GM18517 (cell line): Measurements from ENCODE around the gene THSD7B.

Experiments
- ATAC-seq: cut with Tn5 transposase; IDR thresholded peaks from one replicate; pipeline ENCODE4 v1.9.1; 2021; ENCODE audit warnings: mild to moderate bottlenecking, moderate library complexity; ENCODE audit not compliant: unreplicated experiment

THSD7B gene

GRCh38 chr2:137345994-137346393 lies 580.6 kb downstream of the THSD7B start:
- no peak for ATAC-seq

GRCh38 chr2:137348301-137348700 lies 583.0 kb downstream of the THSD7B start:
- ATAC-seq: no peak

DNA sequence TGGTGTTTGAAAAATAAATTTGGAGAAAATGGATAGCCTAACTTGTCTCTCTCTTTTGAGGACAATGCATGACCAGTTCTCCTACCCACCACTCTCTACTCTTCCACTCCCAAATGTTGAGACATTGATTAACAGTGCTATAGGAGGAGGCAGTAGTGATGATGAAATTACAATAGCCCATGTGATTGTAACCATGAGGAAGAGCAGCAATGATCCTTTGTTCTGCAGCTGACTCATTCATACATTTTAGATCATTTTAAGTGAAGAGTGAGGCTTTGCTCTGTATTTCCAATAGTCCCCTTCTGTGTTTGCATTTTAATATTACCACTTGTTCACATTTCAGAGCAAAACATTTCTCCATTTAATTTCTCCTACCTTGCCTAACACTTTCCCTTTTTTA lies 592.3 kb downstream of the THSD7B start:
- ATAC-seq: no peak

DNA sequence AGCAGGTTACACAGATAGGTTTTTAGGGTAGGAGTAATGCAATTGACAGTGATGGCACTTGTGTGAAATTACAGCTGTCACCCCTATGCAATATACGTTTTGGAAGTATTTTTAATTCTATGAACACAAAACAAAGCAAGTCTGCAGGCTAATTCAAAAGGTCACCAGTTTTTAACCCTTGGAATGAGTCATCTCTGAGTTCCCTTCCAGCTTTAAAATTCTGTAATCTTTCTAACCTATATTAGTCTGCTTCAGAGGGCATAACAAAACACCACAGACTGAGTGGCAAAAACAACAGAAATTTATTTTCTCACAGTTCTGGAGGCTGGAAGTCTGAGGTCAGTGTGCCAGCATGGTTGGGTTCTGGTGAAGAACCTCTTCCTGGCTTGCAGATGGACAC lies 602.0 kb downstream of the THSD7B start:
- ATAC-seq: no peak

DNA sequence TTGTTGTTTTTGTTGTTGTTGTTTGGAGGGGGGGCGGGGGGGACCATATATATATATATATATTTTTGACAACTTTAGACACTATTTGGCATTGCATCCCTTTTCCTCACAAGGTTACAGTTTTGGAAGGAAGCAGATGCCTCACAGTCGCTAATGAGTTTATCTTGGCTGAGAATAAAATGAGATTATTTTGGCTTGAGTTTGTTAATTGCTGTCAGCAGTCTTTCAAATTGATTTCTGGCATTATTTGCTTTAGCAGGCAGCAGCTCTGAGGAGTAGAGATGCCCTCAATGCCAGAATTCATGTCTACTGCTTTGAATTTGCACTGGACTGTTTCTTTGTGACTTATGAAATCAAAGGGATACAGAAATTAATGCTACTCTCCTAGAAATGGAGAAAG lies 603.8 kb downstream of the THSD7B start:
- no peak for ATAC-seq

GRCh38 chr2:137379186-137379585 lies 613.8 kb downstream of the THSD7B start:
- no peak for ATAC-seq

DNA sequence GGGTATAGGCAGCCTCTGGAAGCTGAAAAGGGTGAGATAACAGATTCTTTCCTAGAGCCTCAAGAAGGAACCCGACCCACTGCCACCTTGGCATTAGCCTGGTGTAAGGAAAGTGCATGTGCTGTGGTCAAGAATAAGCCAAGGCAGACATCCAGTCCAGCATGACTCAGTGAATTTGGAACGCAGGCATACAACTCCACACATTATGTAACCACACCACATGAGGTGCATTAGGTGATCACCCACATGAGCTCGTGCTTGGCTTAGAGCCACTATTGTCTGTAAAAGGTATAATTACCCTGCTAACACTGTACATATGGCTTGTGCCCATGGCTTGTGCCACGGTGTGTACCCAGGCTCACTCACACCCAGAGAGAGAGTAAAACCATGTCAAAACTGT lies 615.3 kb downstream of the THSD7B start:
- ATAC-seq: no peak

DNA sequence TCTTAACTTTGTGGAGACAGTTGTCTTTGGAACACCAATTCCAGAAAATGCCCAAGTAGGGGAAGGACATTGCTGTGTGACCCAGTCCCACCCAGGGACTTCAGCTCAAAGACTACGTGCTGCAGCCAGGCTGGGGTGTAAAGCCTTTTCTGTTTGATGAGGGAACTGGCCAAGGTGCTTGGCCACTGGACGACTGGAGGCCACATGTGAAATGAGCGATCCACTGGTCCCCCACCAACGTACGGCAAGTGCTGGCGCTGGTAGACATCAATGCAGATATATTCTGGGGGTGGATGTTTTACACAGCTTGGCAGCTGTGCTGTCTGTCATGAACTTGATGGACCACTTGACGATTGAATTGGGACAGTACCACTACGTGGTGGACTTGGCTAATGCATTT lies 616.4 kb downstream of the THSD7B start:
- ATAC-seq: no peak

DNA sequence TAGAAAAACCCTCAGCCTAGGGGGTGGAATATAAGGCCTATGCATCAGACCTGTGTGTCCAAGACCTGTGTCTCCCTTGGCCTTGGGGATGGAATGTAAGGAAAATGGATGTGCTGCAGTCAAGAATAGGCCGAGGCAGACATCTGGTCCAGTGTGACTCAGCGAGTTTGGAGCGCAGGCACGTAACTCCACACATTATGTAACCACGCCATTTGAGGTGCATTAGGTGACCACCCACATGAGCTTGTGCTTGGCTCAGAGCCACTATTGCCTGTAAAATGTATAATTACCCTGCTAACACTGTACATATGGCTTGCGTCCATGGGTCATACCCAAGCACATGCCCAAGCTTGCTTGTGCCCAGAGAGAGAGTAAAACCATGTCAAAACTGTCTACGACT lies 618.0 kb downstream of the THSD7B start:
- ATAC-seq: no peak

GRCh38 chr2:137387044-137387443 lies 621.7 kb downstream of the THSD7B start:
- no peak for ATAC-seq

DNA sequence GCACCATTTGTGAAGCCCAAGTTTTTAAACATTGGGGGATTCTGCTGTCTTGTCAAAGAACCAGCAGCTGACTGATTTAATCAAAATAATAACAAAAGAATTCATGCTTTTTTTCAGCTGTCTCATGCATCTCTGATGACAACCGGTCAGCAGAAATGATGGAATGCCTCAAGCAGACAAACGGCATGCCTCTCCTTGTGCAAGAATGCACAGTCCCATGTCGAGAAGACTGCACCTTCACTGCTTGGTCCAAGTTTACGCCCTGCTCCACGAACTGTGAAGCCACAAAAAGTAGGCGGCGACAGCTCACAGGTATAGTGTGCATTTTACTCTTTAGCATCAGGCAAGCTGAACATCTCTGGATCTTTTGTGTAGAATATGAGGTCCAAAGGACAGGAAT lies 640.2 kb downstream of the THSD7B start:
- ATAC-seq: no peak

GRCh38 chr2:137411585-137411984 lies 646.2 kb downstream of the THSD7B start:
- no peak for ATAC-seq

DNA sequence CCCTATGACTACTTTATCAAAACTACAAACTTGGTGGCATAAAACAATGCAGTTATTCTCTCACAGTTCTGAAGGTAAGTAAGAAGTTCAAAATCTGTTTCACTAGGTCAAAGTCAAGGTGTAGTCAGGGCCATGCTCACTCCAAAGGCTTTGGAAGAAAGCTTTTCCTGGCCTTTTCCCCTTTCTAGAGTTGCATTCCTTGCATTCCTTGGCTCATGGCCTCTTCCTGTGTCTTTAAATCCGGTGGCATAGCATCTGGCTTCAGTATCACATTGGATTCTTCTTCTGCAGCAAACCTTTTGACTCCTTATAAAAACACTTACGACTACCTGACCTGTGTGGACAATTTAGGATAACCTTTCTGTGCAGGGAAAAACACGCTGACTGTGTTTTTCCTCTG lies 655.4 kb downstream of the THSD7B start:
- ATAC-seq: no peak

GRCh38 chr2:137435162-137435561 lies 669.8 kb downstream of the THSD7B start:
- ATAC-seq: no peak

- no peak for ATAC-seq
Observed at GRCh38 chr2:137437386-137437785, 672.0 kb downstream of the THSD7B start.

DNA sequence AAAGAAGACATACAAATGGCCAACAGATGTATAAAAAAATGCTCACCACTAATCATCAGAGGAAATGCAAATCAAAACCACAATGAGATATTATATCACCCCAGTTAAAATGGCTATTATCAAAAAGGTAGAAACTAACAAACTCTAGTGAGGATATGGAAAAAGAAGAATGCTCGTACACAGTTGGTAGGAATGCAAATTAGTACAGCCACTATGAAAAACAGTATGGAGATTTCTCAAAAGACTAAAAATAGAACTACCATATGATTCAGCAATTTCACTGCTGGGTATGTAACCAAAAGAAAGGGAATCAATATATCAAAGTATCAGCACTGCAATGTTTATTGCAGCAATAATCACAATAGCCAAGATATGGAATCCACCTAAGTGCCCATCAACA lies 679.6 kb downstream of the THSD7B start:
- no peak for ATAC-seq

DNA sequence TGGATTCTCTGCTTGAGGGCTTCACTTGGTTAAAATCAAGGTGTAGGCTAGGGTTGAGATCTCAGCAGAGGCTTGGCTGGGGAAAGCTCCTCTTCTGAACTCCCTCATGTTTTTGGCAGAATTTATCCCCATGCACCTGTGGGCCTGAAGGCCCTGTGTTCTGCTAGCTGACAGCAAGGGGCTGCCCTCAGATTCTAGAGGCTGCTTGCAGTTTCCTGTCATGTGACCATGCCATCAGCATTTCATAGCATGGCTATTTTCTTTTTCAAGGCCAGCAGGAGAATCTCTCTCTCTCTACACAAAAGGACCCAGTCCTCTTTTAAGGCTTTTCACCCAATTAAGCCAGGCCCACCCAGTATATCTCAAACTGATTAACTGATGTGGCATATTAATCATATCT lies 684.1 kb downstream of the THSD7B start:
- no peak for ATAC-seq

GRCh38 chr2:137454886-137455285 lies 689.5 kb downstream of the THSD7B start:
- no peak for ATAC-seq

GRCh38 chr2:137467246-137467862 lies 702.0 kb downstream of the THSD7B start:
- ATAC-seq: peak; percentile 90

DNA sequence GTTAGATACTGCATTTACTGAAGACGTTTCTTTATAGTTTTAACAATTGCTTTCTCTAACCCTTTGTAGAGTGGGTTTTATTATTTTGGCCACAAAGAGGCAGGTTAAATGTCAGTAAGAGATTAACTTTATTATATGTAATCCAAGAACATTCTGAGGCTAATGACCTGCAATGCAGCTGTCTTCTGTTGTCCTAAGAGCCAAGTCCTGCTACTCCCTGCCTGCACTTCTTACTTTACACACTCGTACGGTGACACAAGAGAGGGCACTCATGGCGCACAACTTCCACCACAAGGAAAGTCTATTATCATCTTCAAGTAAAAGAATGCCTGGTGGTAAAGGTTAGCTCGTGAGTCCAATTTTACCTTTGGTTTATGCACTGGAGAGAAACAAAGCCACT lies 727.9 kb downstream of the THSD7B start:
- ATAC-seq: no peak

DNA sequence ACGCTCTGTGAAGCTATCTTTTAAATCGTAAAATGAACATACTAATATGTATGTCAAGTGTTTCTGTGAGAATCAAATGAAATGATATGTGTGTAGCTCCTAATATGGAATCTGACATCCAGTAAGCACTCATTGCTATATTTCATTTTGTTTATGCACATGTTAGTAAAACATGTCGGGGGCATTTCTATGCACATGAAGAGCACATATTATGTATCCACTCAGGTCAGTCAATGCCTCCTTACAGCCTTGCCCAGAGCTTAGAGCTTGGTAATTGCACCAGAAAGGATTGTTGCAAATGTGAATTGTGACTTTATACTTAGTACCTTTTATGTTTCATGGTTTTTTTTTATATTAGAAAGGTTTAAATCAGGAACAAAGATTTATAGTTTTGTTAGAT lies 735.3 kb downstream of the THSD7B start:
- ATAC-seq: no peak

GRCh38 chr2:137507237-137507636 lies 741.9 kb downstream of the THSD7B start:
- no peak for ATAC-seq

DNA sequence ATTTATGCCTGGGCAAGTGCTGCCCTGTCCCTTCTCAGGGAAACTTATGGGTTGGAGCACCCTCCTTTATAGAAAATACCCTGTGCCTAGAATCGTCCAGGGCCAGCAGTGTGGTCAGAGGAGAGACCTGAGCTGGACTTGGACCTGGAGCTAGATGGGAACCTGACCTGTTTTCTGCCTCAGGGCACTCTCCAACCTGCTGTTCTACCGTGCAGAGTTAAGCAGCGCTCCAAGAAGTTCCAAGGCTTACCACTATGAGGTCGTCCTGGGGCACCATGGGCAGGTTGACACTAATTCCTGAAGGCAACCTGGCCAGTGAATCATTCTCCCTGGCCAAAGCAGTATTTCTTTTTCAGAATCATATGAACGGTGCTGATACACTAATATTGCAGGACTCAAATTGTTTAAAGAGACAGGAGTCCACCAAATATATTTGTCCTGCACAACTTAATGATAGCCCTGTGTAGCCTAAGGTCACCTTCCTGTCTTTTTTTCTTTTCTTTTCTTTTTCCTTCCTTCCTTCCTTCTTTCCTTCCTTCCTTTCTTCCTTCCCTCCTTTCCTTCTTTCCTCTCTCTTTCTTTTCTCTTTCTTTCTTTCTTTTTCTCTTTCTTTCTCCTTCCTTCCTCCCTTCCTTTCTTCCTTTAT lies 743.5 kb downstream of the THSD7B start:
- ATAC-seq: no peak
